RKO (cell line): ENCODE measurements around the gene PRND.
A peak's percentile ranks its signal among the peaks of the same experiment; 100 is the strongest.
"Not testable (repeated sequence)": the region's sequence is repeated elsewhere in the genome, so short reads cannot be mapped to it uniquely, and the experiment has no call there.

ENCODE experiments used
- DNase-seq: peaks from one replicate; pipeline ENCODE4 v3.0.0-alpha.2; 2016; ENCODE audit warnings: low spot score

The PRND gene

DNA sequence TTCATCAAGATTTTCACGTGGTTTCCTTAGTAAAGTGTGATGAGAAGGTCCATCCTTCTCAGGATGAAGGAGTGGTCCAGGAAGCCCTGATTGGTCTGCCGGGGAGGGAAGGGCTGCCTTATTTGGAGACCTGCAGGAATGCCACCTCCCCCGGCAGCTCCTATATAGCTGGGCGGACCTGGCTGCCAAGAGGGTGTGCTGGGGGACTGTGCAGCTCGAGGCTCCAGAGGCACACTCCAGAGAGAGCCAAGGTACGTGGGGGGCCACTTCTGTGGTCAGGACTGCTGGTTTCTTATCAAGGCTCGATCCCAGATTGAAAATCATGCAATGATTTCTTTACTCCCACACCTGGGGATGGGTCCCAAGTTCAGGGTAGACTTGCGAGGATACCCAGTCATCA lies at the start of gene PRND:
PRND (plus strand) TSS at position 191 of the 400 bp plus-strand sequence. CDS start 2,643 bp downstream, outside the sequence.
- no peak for DNase-seq

- DNase-seq, result no peak
Measured at GRCh38 chr20:4672948-4673347, 48.8 kb upstream of the PRND start.

DNA sequence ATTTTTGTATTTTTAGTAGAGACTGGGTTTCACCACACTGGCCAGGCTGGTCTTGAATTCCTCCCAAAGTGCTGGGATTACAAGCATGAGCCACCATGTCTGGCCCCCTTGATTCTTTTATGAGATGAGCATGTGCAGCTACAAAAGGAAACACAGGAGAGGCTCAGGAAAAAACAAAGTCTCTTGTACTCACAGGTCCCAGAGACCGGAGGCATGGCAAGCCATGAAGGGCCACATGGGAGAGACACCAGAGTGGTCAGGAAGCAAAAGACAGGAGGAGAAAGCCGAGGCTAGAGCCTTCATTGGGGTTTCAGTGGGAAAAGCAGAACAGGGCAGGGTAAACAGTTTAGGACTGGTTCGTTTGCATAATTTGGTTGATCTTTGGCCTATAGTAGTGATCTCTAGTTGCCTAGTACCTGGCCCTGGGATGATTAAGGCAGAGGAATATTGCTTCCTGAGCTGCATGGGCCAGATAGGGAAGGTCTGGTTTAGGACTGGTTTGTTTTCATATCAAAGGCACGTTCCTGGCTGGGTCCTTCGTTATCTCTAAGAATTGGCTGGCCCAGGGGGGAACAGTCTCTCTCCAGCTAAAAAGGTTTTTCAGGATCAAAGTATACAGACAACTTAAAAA lies 48.2 kb upstream of the PRND start:
- no peak for DNase-seq

- no peak for DNase-seq
Measured at GRCh38 chr20:4674672-4675071, 47.0 kb upstream of the PRND start.

- no peak for DNase-seq
Measured at GRCh38 chr20:4677846-4678245, 43.9 kb upstream of the PRND start.

- DNase-seq, result no peak
Measured at GRCh38 chr20:4681401-4681800, 40.3 kb upstream of the PRND start.

- no peak for DNase-seq
Measured at GRCh38 chr20:4681991-4682401, 39.7 kb upstream of the PRND start.

DNA sequence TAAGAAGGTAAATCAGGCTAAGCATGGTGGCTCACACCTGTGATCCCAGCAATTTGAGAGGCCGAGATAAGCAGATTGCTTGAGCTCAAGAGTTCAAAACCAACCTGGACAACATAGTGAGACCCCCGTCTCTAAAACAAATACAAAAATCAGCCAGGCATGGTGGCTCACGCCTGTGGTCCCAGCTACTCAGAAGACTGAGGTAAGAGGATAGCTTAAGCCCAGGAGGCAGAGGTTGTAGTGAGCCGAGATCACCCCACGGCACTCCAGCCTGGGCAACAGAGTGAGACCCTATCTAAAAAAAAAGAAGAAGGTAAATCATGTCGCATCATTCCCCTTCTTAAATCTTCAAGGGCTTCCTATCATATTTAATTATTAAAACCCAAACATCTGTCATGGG lies 39.0 kb upstream of the PRND start:
- DNase-seq, result no peak

DNA sequence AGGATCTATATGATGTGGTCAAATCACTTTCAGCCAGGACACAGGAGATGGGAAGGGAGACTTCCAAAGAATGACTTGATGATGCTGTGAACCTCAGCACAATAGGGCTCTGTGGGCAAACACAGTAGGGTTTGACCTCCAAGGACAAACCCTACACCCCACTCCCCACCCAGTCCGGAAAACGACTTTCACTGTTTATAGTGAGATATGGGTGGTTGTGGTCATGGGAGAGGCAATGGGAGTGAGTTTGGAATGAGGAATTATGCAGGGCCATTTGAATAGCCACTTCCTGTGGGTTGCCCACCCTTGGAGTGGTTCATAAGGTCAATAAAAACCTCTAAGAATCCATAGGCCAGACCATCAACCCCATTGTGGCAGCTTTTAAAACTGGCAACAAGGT lies 38.4 kb upstream of the PRND start:
- no peak for DNase-seq

- peak; percentile 55 for DNase-seq
Measured at GRCh38 chr20:4684837-4685413, 36.8 kb upstream of the PRND start.

- DNase-seq, result no peak
Measured at GRCh38 chr20:4685923-4686221, 35.8 kb upstream of the PRND start.

GRCh38 chr20:4688305-4688704 lies 33.4 kb upstream of the PRND start:
- no peak for DNase-seq

DNA sequence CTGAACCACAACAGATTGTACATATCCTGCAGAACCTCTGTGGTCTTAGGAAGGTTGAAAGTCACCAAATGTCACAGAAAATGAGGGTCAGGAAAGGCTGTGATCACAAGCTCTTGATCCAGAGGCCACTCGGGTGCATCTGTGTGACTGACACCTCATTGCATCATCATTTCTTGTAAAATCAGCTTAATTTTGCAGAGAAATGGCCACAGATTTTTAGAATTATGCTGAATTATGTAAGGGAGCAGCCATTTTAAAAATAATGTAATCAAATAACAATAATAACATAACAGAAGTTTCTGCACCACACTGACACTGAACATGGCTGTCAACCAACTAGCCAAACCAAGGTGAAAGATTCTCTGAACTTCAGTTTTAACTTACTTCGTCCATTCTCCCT lies 32.5 kb upstream of the PRND start:
- DNase-seq, result no peak

GRCh38 chr20:4691753-4692152 lies 30.0 kb upstream of the PRND start:
- no peak for DNase-seq

DNA sequence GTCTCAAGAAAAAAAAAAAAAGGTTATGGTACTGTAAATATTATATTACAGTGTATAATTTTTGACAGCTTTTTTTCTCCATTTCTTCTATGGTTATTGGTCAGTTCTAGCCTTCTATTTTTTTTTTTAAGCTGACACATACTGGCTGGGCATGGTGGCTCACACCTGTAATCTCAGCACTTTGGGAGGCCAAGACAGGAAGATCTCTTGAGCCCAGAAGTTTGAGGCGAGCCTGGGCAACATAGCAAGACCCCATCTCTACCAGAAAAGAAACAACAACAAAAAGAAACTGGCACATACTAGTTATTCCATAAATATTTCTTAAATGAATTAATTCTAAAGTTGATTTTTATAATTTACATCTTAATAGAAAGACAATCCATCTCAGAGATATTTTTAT lies 27.6 kb upstream of the PRND start:
- DNase-seq, result no peak

- no peak for DNase-seq
Measured at GRCh38 chr20:4697189-4697830, 24.4 kb upstream of the PRND start.

DNA sequence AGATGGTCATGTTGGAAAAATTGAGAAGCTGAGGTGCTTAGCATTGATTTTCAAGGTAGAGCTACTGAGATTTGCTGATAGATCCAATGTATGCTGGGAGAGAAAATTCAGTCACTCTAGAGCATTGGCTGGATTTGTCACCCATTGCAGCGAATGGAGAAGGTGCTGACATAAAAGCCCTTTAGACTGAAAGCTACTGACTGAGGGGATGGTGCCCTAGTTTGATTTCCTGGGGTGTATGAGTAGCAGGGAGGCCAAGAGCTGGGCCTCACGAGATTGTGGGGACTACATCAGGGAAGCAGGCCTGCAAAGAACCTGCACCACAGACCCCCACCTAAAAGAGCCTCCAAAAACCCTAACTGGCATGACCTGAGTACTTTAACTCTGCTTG lies 23.9 kb upstream of the PRND start:
- DNase-seq, result no peak

- DNase-seq, result no peak
Measured at GRCh38 chr20:4699216-4699615, 22.5 kb upstream of the PRND start.

GRCh38 chr20:4699957-4700356 lies 21.8 kb upstream of the PRND start:
- no peak for DNase-seq

GRCh38 chr20:4702562-4703280 lies 19.0 kb upstream of the PRND start:
- no peak for DNase-seq

GRCh38 chr20:4703281-4703676 lies 18.4 kb upstream of the PRND start:
- DNase-seq, result no peak

DNA sequence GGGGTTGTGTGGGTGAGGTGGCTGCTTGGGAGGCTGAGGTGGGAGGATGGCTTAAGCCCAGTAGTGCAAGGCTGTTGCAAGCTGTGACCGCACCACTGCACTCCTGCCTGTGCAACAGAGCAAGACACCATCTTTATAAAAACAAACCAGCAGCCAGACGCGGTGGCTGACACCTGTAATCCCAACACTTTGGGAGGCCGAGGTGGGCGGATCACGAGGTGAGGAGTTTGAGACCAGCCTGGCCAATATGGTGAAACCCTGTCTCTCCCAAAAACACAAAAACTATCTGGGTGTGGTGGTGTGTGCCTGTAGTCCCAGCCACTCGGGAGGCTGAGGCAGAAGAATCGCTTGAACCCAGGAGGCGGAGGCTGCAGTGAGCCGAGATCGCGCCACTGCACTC lies 14.8 kb upstream of the PRND start:
- DNase-seq, result not testable (repeated sequence)

- no peak for DNase-seq
Measured at GRCh38 chr20:4708036-4708435, 13.7 kb upstream of the PRND start.
